IMR-90 (cell line): ENCODE results near the gene KAT14. TPM values are rescaled to one million over a fixed set of nuclear protein-coding genes. Genes with fewer than 3 reads are reported as not detected.
"Not testable (repeated sequence)": the region's sequence is repeated elsewhere in the genome, so short reads cannot be mapped to it uniquely, and the experiment has no call there.

Experiments
- ATAC-seq: fragments of 200-7000 bp; cut with Tn5 transposase; 2 replicates; pipeline ENCODE4 v1.9.1; 2020; ENCODE audit warnings: low read depth, mild to moderate bottlenecking, moderate library complexity
- BruUV-seq: library from RNA; stranded (reverse); fragments of 400-500 nt; replicated peaks from 2 replicates; lab custom pipeline; 2021; lab: Mats Ljungman, UMichigan
- CTCF ChIA-PET: fragments of 300-600 bp; formaldehyde crosslinking; extraction: SDS; loops from one replicate; lab custom pipeline; 2021; ENCODE audit warnings: antibody characterized with exemption; lab: Yijun Ruan, JAX
- POLR2A ChIA-PET: fragments of 300-600 bp; sonication (Branson Sonifier 250); formaldehyde crosslinking; loops from one replicate; lab custom pipeline; 2022; ENCODE audit warnings: antibody characterized with exemption; ENCODE audit not compliant: unreplicated experiment; lab: Charles Lee
- DNase-seq: peaks from one replicate; pipeline ENCODE4 v3.0.0; 2013
- H2AFZ ChIP-seq: replicated peaks from 2 replicates; pipeline ENCODE3; 2013; ENCODE audit warnings: low read length, mild to moderate bottlenecking; ENCODE audit not compliant: poor library complexity
- H2AK5ac ChIP-seq: 2 replicates; pipeline ENCODE4 v1.6.1; 2013; ENCODE audit warnings: low read depth, low read length, inconsistent platforms
- H2AK9ac ChIP-seq: replicated peaks from 2 replicates; pipeline ENCODE3; 2013; ENCODE audit warnings: mild to moderate bottlenecking, low read depth, low read length, moderate library complexity; ENCODE audit not compliant: poor library complexity
- H2BK120ac ChIP-seq: 2 replicates; pipeline ENCODE4 v1.6.1; 2013; ENCODE audit warnings: low read depth, low read length, inconsistent platforms
- H2BK15ac ChIP-seq: 3 replicates; pipeline ENCODE4 v1.6.1; 2013; ENCODE audit warnings: low read depth, low read length, inconsistent platforms
- H2BK20ac ChIP-seq: 2 replicates; pipeline ENCODE4 v1.6.1; 2013; ENCODE audit warnings: low read depth, mild to moderate bottlenecking, inconsistent platforms, low read length, moderate library complexity
- H2BK5ac ChIP-seq: 2 replicates; pipeline ENCODE4 v1.6.1; 2013; ENCODE audit warnings: mild to moderate bottlenecking, low read depth, low read length, inconsistent platforms; ENCODE audit not compliant: poor library complexity, severe bottlenecking
- H3K14ac ChIP-seq: replicated peaks from 2 replicates; pipeline ENCODE4 v1.6.1; 2013; ENCODE audit warnings: low read depth, low read length, inconsistent platforms
- H3K18ac ChIP-seq: 2 replicates; pipeline ENCODE4 v1.6.1; 2013; ENCODE audit warnings: low read depth, low read length, control low read depth
- H3K23ac ChIP-seq: 2 replicates; pipeline ENCODE4 v1.6.1; 2013; ENCODE audit warnings: low read depth, low read length, inconsistent platforms
- H3K27ac ChIP-seq: 2 replicates; pipeline ENCODE4 v1.5.1; 2013; ENCODE audit warnings: mild to moderate bottlenecking, control low read depth, low read length; ENCODE audit not compliant: insufficient read depth
- H3K27me3 ChIP-seq: 2 replicates; pipeline ENCODE4 v1.6.1; 2013; ENCODE audit warnings: low read length; ENCODE audit not compliant: control insufficient read depth, insufficient read depth
- H3K36me3 ChIP-seq: 2 replicates; pipeline ENCODE4 v1.6.1; 2013; ENCODE audit warnings: low read length, mixed read lengths; ENCODE audit not compliant: control insufficient read depth, insufficient read depth
- H3K4ac ChIP-seq: 2 replicates; pipeline ENCODE4 v1.6.1; 2013; ENCODE audit warnings: low read depth, low read length, inconsistent platforms
- H3K4me1 ChIP-seq: 2 replicates; pipeline ENCODE4 v1.6.1; 2013; ENCODE audit warnings: low read length, mixed read lengths; ENCODE audit not compliant: control insufficient read depth, insufficient read depth
- H3K4me2 ChIP-seq: 2 replicates; pipeline ENCODE4 v1.6.1; 2013; ENCODE audit warnings: low read depth, mild to moderate bottlenecking, control low read depth, low read length, moderate library complexity
- H3K4me3 ChIP-seq: 2 replicates; pipeline ENCODE4 v1.5.1; 2013; ENCODE audit warnings: low read depth, mild to moderate bottlenecking, control low read depth, low read length, moderate library complexity; ENCODE audit not compliant: insufficient read depth
- H3K56ac ChIP-seq: 2 replicates; pipeline ENCODE4 v1.6.1; 2013; ENCODE audit warnings: low read length, inconsistent platforms; ENCODE audit not compliant: insufficient read depth; ENCODE audit errors: extremely low read depth
- H3K79me1 ChIP-seq, 2 experiments: 2 replicates each; pipeline ENCODE4 v1.6.1; 2013; ENCODE audit warnings: low read length in 2 of 2, inconsistent platforms in 1 of 2, low read depth in 1 of 2
- H3K9ac ChIP-seq: 2 replicates; pipeline ENCODE4 v1.6.1; 2013; ENCODE audit warnings: low read depth, low read length, control low read depth
- H3K9me1 ChIP-seq: 2 replicates; pipeline ENCODE4 v1.6.1; 2013; ENCODE audit warnings: low read length, inconsistent platforms; ENCODE audit not compliant: insufficient read depth
- H3K9me3 ChIP-seq: 2 replicates; pipeline ENCODE4 v1.6.1; 2013; ENCODE audit warnings: low read length; ENCODE audit not compliant: control insufficient read depth, insufficient read depth
- H4K20me1 ChIP-seq: 2 replicates; pipeline ENCODE4 v1.6.1; 2013; ENCODE audit warnings: low read length, inconsistent platforms; ENCODE audit not compliant: insufficient read depth
- H4K5ac ChIP-seq: 2 replicates; pipeline ENCODE4 v1.6.1; 2013; ENCODE audit warnings: mild to moderate bottlenecking, low read depth, low read length, control low read depth
- H4K8ac ChIP-seq, 2 experiments: 2 replicates each; pipeline ENCODE4 v1.6.1; 2013; ENCODE audit warnings: low read depth in 2 of 2, low read length in 2 of 2, control low read depth in 1 of 2, inconsistent platforms in 1 of 2
- H4K91ac ChIP-seq: 2 replicates; pipeline ENCODE4 v1.6.1; 2013; ENCODE audit warnings: low read depth, low read length, inconsistent platforms; ENCODE audit not compliant: insufficient read depth
- BHLHE40 ChIP-seq: fragments of 150-350 bp; IDR thresholded peaks from 2 replicates; pipeline ENCODE4 v1.6.1; 2016; ENCODE audit warnings: mild to moderate bottlenecking, low read depth, low read length
- MAZ ChIP-seq: IDR thresholded peaks from 2 replicates; pipeline ENCODE4 v1.6.1; 2012; ENCODE audit warnings: low read depth, mild to moderate bottlenecking, low read length, improper control_type of control experiment, moderate library complexity, borderline replicate concordance
- NFE2L2 ChIP-seq: fragments of 150-350 bp; IDR thresholded peaks from 2 replicates; pipeline ENCODE4 v1.6.1; 2016; ENCODE audit warnings: low read depth, mild to moderate bottlenecking, low read length
- WGBS, 2 experiments: methylation state at CpG; one replicate each; pipeline versions ENCODE4 v1.1.5 to v1.1.7; 2013; ENCODE audit warnings: missing lambda C conversion rate in 2 of 2; ENCODE audit not compliant: insufficient read length in 1 of 2; ENCODE audit errors: extremely low coverage in 2 of 2; 5-methylcytosine and 5-hydroxymethylcytosine counted together
- dilution Hi-C: fragments of 300-500 bp; cut with HindIII; formaldehyde crosslinking; loops from one replicate; pipeline ENCODE4 v1.14.3; 2018; ENCODE audit warnings: low sequenced_read_pairs; ENCODE audit not compliant: unreplicated experiment
- in situ Hi-C: fragments of 300-500 bp; cut with MboI; formaldehyde crosslinking; loops from 3 replicates; pipeline ENCODE4 v1.14.3; 2019; ENCODE audit warnings: low sequenced_read_pairs, inconsistent platforms, mixed read lengths
- intact Hi-C: fragments of 100-400 bp; cut with micrococcal nuclease; formaldehyde crosslinking; loops from 2 replicates; pipeline ENCODE4 v1.10.0; 2022
- polyA plus RNA-seq, 3 experiments: library from polyadenylated mRNA; depleted of rRNA; stranded (reverse); fragments of >200 nt; gene quantifications; 2 replicates each; pipeline ENCODE4 v1.2.3, GENCODE V29; 2012; ENCODE audit warnings: low replicate concordance in 1 of 3
- total RNA-seq: library from RNA; depleted of rRNA; stranded (reverse); fragments of >200 nt; gene quantifications from 2 replicates; pipeline ENCODE4 v1.2.3, GENCODE V29; 2012
- TF ChIP-seq, protein P1 (sequence below): fragments of 150-350 bp; IDR thresholded peaks from 2 replicates; pipeline ENCODE4 v1.6.1; 2017; ENCODE audit warnings: mild to moderate bottlenecking, antibody characterized with exemption, low read length, low read depth

The KAT14 gene
- total and polyA plus RNA-seq, 2 of the 4 experiments (the other 2 are of a cell fraction): 6.7 to 12.4 TPM

GRCh38 chr20:18137412-18138265 is at the start of gene KAT14, which contains the start of gene PET117 (continued):
- TF ChIP-seq MAZ: peak; percentile 38; the same call in 1 of the 2 replicates
- peak; percentile 96 for TF ChIP-seq BHLHE40
- TF ChIP-seq NFE2L2: 0 out of 2 replicates have a peak, but pooled peaks have one; percentile 2
- TF ChIP-seq, protein P1, sequence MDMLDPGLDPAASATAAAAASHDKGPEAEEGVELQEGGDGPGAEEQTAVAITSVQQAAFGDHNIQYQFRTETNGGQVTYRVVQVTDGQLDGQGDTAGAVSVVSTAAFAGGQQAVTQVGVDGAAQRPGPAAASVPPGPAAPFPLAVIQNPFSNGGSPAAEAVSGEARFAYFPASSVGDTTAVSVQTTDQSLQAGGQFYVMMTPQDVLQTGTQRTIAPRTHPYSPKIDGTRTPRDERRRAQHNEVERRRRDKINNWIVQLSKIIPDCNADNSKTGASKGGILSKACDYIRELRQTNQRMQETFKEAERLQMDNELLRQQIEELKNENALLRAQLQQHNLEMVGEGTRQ: peak; percentile 91

DNA sequence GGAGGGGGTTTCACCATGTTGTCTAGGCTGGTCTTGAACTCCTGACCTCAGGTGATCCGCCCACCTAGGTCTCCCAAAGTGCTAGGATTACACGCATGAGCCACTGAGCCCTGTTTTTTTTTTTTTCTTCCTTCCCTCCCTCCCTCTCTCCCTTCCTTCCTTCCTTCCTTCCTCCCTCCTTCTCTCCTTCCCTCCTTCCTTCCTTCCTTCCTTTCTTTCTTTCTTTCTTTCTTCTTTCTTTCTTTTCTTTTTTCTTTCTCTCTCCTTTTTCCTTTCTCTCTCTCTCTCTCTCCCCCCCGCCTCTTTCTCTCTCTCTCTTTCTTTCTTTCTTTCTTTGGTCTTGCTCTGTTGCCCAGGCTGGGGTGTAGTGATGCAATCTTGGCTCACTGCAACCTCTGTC is 49.4 kb upstream of the KAT14 start:
- WGBS, 2 experiments: 53% methylated on average over 2 of the region's 3 CpGs; no CpG with 5 or more reads in 1 of the 2 experiments
- H3K9ac ChIP-seq, POLR2A ChIA-PET, H3K9me1 ChIP-seq, H3K14ac ChIP-seq, BruUV-seq, H3K23ac ChIP-seq, H3K36me3 ChIP-seq, H3K4ac ChIP-seq, H3K56ac ChIP-seq, dilution Hi-C loops, ATAC-seq, H4K8ac ChIP-seq, CTCF ChIA-PET, H3K27me3 ChIP-seq, H3K4me1 ChIP-seq, H2BK15ac ChIP-seq, H3K18ac ChIP-seq, H2BK120ac ChIP-seq, H3K9me3 ChIP-seq, H4K91ac ChIP-seq, H3K27ac ChIP-seq, H3K79me1 ChIP-seq, H4K20me1 ChIP-seq, in situ Hi-C loops, H3K4me3 ChIP-seq, H2AFZ ChIP-seq, intact Hi-C loops, DNase-seq, H4K5ac ChIP-seq, H3K4me2 ChIP-seq, H2AK5ac ChIP-seq, H2BK5ac ChIP-seq, H2BK20ac ChIP-seq, H2AK9ac ChIP-seq: not testable (repeated sequence)

GRCh38 chr20:18088841-18089240 is 48.8 kb upstream of the KAT14 start:
- H3K56ac ChIP-seq, H3K14ac ChIP-seq, BruUV-seq, H3K27ac ChIP-seq, intact Hi-C loops, H3K36me3 ChIP-seq, H3K4me1 ChIP-seq, H3K18ac ChIP-seq, H3K23ac ChIP-seq, in situ Hi-C loops, H3K9me1 ChIP-seq, H2AK5ac ChIP-seq, H3K4me2 ChIP-seq, H2BK15ac ChIP-seq, H2BK20ac ChIP-seq, H2BK5ac ChIP-seq, H4K5ac ChIP-seq, H3K9me3 ChIP-seq, CTCF ChIA-PET, POLR2A ChIA-PET, H3K9ac ChIP-seq, H4K8ac ChIP-seq, ATAC-seq, H3K27me3 ChIP-seq, H3K4me3 ChIP-seq, H3K4ac ChIP-seq, H4K20me1 ChIP-seq, DNase-seq, dilution Hi-C loops, H4K91ac ChIP-seq, H2AK9ac ChIP-seq, H3K79me1 ChIP-seq, H2AFZ ChIP-seq, H2BK120ac ChIP-seq: not testable (repeated sequence)
- no CpG with 5 or more reads among the region's 11 CpGs for WGBS, 2 experiments
